KMS-11 (cell line): ENCODE data around the gene SKI.

Experiments used
- H2AFZ ChIP-seq: fragments of 200-600 bp; sonication (generic); 2 replicates; pipeline ENCODE4 v1.6.1; 2016; ENCODE audit warnings: antibody characterized with exemption, mixed run types, low read depth
- H3K27ac ChIP-seq: fragments of 200-600 bp; sonication (generic); 2 replicates; pipeline ENCODE4 v1.6.1; 2016; ENCODE audit warnings: mild to moderate bottlenecking, mixed run types
- H3K27me3 ChIP-seq: fragments of 200-600 bp; sonication (generic); 2 replicates; pipeline ENCODE4 v1.6.1; 2017; ENCODE audit warnings: mild to moderate bottlenecking, low read depth, mixed run types, moderate library complexity; ENCODE audit not compliant: insufficient read depth
- H3K36me3 ChIP-seq: fragments of 200-600 bp; sonication (generic); 2 replicates; pipeline ENCODE4 v1.6.1; 2017; ENCODE audit warnings: mild to moderate bottlenecking, mixed run types; ENCODE audit not compliant: insufficient read depth
- H3K4me1 ChIP-seq: fragments of 200-600 bp; sonication (generic); 2 replicates; pipeline ENCODE4 v1.6.1; 2016; ENCODE audit warnings: mild to moderate bottlenecking, low read depth, mixed run types; ENCODE audit not compliant: poor library complexity, severe bottlenecking
- H3K4me2 ChIP-seq: fragments of 200-600 bp; sonication (generic); 2 replicates; pipeline ENCODE4 v1.7.0; 2016; ENCODE audit warnings: mild to moderate bottlenecking, mixed run types
- H3K4me3 ChIP-seq: fragments of 200-600 bp; sonication (generic); IDR thresholded peaks from 2 replicates; pipeline ENCODE4 v1.6.1; 2017; ENCODE audit warnings: low read depth, low read length, mixed read lengths; ENCODE audit not compliant: insufficient read depth
- H3K79me2 ChIP-seq: fragments of 200-600 bp; sonication (generic); 2 replicates; pipeline ENCODE4 v1.6.1; 2016; ENCODE audit warnings: low read depth, mixed run types; ENCODE audit not compliant: insufficient read depth
- H3K9ac ChIP-seq: fragments of 200-600 bp; sonication (generic); 2 replicates; pipeline ENCODE4 v1.6.1; 2016; ENCODE audit warnings: mild to moderate bottlenecking, mixed run types
- H4K20me1 ChIP-seq: fragments of 200-600 bp; sonication (generic); 2 replicates; pipeline ENCODE4 v1.6.1; 2016; ENCODE audit warnings: mild to moderate bottlenecking, mixed run types; ENCODE audit not compliant: insufficient read depth
- CTCF ChIP-seq: fragments of 200-600 bp; sonication (generic); conservative IDR thresholded peaks from 2 replicates; pipeline ENCODE4 v1.6.1; 2017; ENCODE audit warnings: low read depth, mild to moderate bottlenecking, antibody characterized with exemption, low read length, moderate library complexity, mixed read lengths

SKI gene

DNA sequence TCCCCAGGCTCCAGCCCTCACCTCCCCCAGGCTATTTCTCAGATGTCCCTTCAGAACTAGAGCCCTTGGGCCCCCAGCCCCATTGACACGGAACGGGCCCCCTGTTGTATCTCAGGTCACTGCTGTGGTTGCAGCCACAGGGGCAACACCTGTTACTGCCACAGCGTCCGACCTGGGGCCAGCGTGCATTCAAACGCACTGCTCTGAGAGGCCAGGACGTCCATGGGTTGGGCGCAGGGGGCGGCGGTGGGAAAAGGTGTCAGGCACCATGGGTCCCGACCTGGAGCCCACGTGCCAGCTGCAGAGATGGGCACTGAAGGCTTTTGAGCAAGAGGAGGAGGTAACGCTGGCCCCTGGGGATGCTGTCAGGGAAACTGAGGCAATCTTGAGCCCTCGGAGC lies 46.8 kb upstream of the SKI start:
- no peaks in the 10 kb centered on the region for H4K20me1 ChIP-seq
- H3K27ac ChIP-seq, result no peak overlapping the region
- H3K4me1 ChIP-seq, result no peaks in the 10 kb centered on the region
- no peak overlapping the region for H3K4me3 ChIP-seq
- no peak overlapping the region for H3K4me2 ChIP-seq
- TF ChIP-seq CTCF, result no peak
- no peak overlapping the region for H2AFZ ChIP-seq
- H3K9ac ChIP-seq, result no peak overlapping the region
- no peaks in the 10 kb centered on the region for H3K79me2 ChIP-seq
- H3K36me3 ChIP-seq, result no peaks in the 10 kb centered on the region
- H3K27me3 ChIP-seq, result peaks cover 66% of the 10 kb centered on the region

DNA sequence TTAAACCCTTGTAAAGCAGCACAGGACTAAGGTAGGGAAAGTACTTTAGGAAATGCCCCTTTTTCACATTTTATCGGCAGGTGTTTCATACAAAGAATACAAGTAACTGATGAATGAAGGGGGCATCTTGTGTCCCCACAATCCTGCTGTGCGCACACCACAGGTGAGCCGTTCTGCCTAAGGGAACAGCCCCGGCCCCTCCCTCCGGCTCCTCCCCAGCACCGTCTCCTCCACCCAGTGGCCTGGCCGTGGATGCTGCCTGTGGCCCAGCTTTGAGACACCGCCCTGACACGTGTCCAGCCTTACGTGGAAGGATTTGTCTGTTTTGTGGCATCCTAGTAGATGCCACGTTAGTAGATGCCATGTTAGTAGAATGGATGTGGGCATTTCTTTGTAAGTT lies 46.4 kb upstream of the SKI start:
- Histone ChIP-seq H3K4me3 (no peak overlapping the region), H3K27ac (no peak overlapping the region), H4K20me1 (no peaks in the 10 kb centered on the region), H2AFZ (no peak overlapping the region), H3K27me3 (peaks cover 65% of the 10 kb centered on the region), H3K9ac (no peak overlapping the region), H3K4me1 (no peaks in the 10 kb centered on the region), H3K4me2 (no peak overlapping the region), H3K36me3 (no peaks in the 10 kb centered on the region), H3K79me2 (no peaks in the 10 kb centered on the region)
- TF ChIP-seq CTCF, result no peak

DNA sequence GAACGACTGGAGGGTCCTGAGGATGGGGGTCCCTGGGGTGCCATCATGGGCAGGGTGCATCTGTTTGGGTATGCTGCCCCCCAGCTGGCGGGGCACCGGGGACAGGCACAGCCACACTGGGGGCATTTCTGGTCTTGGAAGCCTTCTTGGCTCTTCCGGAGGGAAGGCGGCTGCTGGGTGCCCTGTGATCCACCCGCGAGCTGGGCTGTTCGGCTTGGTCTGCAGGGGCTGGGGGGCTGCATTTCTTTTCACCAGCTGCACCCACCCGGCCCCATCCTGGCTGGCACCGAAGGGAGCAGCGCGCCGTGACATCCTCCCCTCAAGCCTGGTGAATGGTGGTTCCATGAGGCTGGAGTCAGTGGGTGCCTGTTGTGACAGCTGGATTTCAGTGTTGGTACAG lies 45.7 kb upstream of the SKI start:
- no peaks in the 10 kb centered on the region for H3K4me1 ChIP-seq

GRCh38 chr1:2183937-2184334 lies 44.2 kb upstream of the SKI start:
- H3K79me2 ChIP-seq, result no peaks in the 10 kb centered on the region
- H3K4me3 ChIP-seq, result no peak overlapping the region
- H3K27me3 ChIP-seq, result peaks cover 52% of the 10 kb centered on the region
- H3K27ac ChIP-seq, result no peak overlapping the region
- H4K20me1 ChIP-seq, result no peaks in the 10 kb centered on the region
- H3K36me3 ChIP-seq, result no peaks in the 10 kb centered on the region
- TF ChIP-seq CTCF, result no peak
- no peaks in the 10 kb centered on the region for H3K4me1 ChIP-seq
- H2AFZ ChIP-seq, result no peak overlapping the region
- H3K4me2 ChIP-seq, result no peak overlapping the region
- H3K9ac ChIP-seq, result no peak overlapping the region

More for the DNA sequence above, 45.7 kb upstream of the SKI start:
- Histone ChIP-seq H3K4me2 (no peak overlapping the region), H2AFZ (no peak overlapping the region), H3K36me3 (no peaks in the 10 kb centered on the region), H3K27ac (no peak overlapping the region), H4K20me1 (no peaks in the 10 kb centered on the region), H3K9ac (no peak overlapping the region), H3K79me2 (no peaks in the 10 kb centered on the region), H3K27me3 (peaks cover 63% of the 10 kb centered on the region), H3K4me3 (no peak overlapping the region)
- no peak for TF ChIP-seq CTCF
